HG02642 (cell line): ENCODE results near the gene TSPAN8.
"Not testable (repeated sequence)": the region's sequence is repeated elsewhere in the genome, so short reads cannot be mapped to it uniquely, and the experiment has no call there.

Experiments
- ATAC-seq: cut with Tn5 transposase; IDR thresholded peaks from one replicate; pipeline ENCODE4 v1.9.1; 2021; ENCODE audit warnings: mild to moderate bottlenecking; ENCODE audit not compliant: unreplicated experiment, poor library complexity

Gene TSPAN8

GRCh38 chr12:71134405-71134804, 23.4 kb downstream of the TSPAN8 start:
- ATAC-seq, result no peak

DNA sequence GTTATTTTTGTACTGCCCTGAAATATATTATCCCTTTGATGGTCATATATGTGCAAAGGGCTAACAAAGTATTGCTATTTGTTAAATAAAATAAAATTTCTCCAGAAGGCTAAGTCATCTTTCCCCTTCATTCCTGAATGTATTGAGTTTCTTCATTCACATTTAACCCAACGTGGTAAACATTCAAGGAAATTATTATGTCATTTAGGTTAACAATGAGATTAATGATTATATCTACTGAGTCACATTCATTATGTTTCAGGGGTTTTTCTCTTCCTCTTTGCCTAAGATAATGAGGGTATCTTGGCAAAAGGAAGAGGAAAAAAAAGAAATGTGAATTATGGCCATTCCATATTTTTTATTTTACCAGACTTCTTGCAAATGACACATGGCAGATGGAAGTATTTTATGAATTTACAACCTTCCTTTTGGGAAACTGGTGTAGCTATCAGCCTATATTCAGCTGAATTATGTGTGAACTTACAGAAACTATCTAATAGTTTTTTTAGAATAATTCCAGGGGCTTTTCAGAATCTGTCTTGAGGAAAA, 27.2 kb downstream of the TSPAN8 start:
- no peak for ATAC-seq

DNA sequence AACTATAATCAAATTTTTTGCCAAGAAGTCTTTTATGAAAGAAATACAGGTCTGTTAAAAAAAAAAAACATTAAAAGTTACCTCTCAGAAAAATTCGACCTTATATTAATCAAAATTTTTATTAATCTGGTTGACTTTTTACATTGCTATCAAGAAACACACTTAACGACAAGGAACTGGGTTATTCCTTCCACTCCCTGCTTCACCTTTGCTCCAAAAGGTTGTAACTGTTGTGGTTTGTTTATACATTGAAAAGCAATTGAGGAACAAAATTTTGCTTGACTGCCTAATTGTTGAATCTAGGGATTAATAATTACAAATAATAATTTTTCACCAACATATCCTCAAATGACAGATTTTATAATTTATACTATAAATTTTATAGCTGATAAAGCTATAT, 28.4 kb downstream of the TSPAN8 start:
- no peak for ATAC-seq

DNA sequence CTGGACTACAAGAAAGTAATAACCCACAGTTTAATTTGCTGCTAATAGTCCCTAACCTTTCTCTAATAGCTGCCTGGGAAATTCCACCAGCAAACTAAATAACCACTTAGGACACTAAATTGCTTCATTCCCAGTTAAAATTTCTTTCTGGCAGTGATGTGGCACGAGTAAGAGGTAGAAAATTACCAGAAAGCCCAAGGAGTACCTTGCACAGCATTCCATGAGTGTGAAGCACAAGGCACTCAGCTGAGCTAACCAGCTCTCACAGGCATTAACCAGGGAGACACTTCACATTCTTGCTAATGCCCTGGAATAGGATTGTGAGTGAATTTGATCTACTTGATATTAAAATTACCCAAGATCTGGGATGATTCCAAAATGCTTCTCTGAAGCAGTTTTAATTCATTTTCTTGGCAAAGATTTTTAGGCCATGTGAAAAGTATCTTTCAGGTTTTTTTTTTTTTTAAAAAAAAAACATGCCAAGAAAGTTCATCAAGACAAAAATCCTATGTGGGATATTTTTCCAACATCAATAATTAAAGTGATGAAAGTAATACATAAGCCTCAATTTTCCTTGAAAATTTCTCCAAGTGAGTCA, 29.5 kb downstream of the TSPAN8 start:
- no peak for ATAC-seq

GRCh38 chr12:71125949-71126348, 31.9 kb downstream of the TSPAN8 start:
- no peak for ATAC-seq

DNA sequence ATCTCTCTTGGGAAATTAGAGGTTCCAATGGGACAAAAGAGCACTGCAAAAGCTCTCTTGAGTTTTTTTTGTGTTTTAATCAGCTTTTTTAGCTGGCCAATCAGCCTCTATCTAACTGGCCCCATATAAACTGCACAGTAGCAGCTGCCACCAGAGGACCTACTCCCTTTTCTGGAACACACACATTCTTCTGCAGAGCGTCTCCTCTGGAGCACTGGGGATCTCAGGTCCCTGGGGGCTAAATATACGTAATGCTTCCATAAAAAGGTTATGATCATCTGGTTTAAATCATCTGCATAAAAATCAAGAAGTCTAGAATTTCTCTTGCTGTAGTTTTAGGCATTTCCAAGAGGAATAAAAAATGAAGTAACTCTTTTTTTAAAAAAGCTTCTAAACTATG, 32.3 kb downstream of the TSPAN8 start:
- ATAC-seq, result no peak

DNA sequence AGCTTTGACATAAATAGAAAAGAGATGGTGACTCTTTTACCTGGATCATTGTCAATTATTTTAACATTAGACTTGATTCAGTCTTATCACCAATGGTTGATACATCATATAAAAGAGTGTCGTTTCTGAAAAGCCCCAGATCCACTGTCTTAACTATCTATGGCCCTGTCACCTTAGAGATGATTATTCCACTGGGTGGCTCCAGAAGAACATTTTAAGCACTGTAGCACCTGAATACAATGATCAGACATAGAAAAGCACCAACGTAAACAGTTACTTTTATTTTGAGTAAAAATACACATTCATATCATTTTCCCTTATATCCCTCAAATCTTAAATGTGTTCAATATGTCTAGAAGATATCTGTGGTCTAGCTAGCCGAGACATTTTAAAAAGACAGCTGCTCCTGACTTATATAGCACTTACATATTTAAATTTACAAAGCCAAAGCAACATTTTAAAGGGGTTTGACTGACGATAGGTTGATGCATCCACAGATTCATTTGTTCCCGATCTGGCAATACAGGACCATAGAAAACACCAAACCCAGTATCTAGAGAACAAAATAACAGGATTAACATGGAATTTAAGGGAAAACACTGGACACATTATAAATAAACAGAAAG, 32.9 kb downstream of the TSPAN8 start:
- no peak for ATAC-seq

DNA sequence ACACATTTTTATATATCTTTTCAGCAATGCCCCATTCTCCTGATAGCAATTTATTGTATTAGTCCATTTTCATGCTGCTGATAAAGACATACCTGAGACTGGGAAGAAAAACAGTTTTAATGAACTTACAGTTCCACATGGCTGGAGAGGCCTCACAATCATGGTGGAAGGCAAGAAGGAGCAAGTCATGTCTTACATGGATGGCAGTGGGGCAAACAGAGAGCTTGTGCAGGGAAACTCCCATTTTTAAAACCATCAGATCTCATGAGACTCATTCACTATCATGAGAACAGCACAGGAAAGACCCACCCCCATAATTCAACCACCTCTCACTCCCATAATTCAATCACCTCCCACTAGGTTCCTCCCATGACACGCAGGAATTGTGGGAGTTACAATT, 44.7 kb downstream of the TSPAN8 start:
- not testable (repeated sequence) for ATAC-seq

GRCh38 chr12:71109834-71110233, 48.0 kb downstream of the TSPAN8 start:
- no peak for ATAC-seq

- no peak for ATAC-seq
These were observed 49.4 kb downstream of the TSPAN8 start for GRCh38 chr12:71108355-71108754.

- no peak for ATAC-seq
These were observed 49.9 kb downstream of the TSPAN8 start for GRCh38 chr12:71107936-71108335.

GRCh38 chr12:71105956-71106355, 51.8 kb downstream of the TSPAN8 start:
- no peak for ATAC-seq

DNA sequence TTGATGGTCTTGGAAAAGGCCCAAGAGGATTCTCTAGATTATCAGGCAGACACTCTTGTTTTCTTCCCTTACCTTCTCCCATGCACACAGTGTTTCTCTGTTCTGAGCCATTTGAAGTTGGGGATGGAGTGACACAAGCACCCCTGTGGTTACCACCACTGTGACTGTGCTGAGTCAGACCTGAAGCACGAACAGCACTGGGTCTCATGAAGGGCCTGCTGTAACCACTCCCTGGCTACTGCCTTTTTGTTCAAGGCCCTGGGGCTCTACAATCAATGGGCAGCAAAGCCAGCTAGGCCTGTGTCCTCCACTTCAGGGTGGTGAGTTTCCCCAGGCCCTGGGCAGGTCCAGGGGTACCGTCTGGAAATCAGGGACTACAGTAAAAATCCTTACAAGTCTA, 65.5 kb downstream of the TSPAN8 start:
- no peak for ATAC-seq

DNA sequence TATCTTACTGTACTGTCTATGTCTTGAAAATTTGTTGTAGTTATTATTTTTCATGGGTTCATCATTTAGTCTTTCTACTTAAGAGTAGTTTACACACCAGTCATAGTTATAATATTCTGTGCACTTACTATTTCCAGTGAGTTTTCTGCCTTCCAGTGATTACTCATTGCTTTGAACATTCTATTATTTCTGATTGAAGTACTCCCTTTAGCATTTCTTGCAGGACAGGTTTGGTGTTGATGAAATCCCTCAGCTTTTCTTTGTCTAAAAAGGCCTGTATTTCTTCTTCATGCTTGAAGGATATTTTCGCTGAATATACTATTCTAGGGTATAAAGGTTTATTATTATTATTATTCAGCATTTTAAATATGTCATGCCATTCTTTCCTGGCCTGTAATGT, 66.8 kb downstream of the TSPAN8 start:
- ATAC-seq, result no peak

- no peak for ATAC-seq
These were observed 72.2 kb downstream of the TSPAN8 start for GRCh38 chr12:71085575-71085974.

DNA sequence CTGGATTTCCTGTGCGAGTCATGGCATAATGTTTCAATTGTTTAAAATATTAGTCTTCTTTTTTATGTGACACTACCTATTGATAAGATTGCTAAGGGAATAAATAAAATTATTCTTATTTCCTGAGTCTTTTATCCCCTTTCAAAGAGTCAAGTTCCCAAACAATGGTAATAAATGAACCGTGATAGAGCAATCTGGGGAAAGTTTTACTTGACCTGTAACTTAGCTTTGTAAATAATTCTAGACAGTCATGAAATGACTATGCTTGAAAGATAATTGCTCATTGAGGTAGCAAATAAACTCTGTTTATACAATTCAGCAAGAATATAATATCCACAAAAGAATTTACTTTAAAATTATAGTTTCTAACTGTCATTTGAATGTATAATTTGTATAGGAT, 82.1 kb downstream of the TSPAN8 start:
- ATAC-seq, result no peak
